ENCODE results near the gene TEX30.

TEX30 gene

GRCh38 chr13:102779436-102780159, 6.0 kb upstream of the TEX30 start:
- DNase-seq (ENCODE audit: low read depth), result no peak

GRCh38 chr13:102777736-102778135, 4.2 kb upstream of the TEX30 start:
- no peak for DNase-seq (ENCODE audit: low read depth)

GRCh38 chr13:102776271-102776670, 2.7 kb upstream of the TEX30 start:
- no peak for DNase-seq (ENCODE audit: low read depth)

- no peak for DNase-seq (ENCODE audit: low read depth)
Measured at GRCh38 chr13:102774591-102775520, 1.3 kb upstream of the TEX30 start.

GRCh38 chr13:102774214-102774568, 605 bp upstream of the TEX30 start:
- DNase-seq (ENCODE audit: low read depth), result no peak

GRCh38 chr13:102772042-102772425, 1.6 kb downstream of the TEX30 start:
- no peak for DNase-seq (ENCODE audit: low read depth)

GRCh38 chr13:102771298-102772041, 2.1 kb downstream of the TEX30 start:
- DNase-seq (ENCODE audit: low read depth), result no peak

GRCh38 chr13:102770435-102770834, 3.2 kb downstream of the TEX30 start:
- DNase-seq (ENCODE audit: low read depth), result no peak

- peak; percentile 49 for DNase-seq (ENCODE audit: low read depth)
Measured at GRCh38 chr13:102769679-102770078, 3.9 kb downstream of the TEX30 start.

- DNase-seq (ENCODE audit: low read depth), result peak; percentile 68
Measured at GRCh38 chr13:102768909-102769308, 4.7 kb downstream of the TEX30 start.

GRCh38 chr13:102763741-102764140, 9.8 kb downstream of the TEX30 start:
- no peak for DNase-seq (ENCODE audit: low read depth)

- DNase-seq (ENCODE audit: low read depth), result no peak
Measured at GRCh38 chr13:102761071-102761470, 12.5 kb downstream of the TEX30 start.

GRCh38 chr13:102758842-102759241, 14.7 kb downstream of the TEX30 start:
- no peak for DNase-seq (ENCODE audit: low read depth)

GRCh38 chr13:102757006-102757405, 16.6 kb downstream of the TEX30 start:
- no peak for DNase-seq (ENCODE audit: low read depth)

GRCh38 chr13:102751886-102752285, 21.7 kb downstream of the TEX30 start:
- DNase-seq (ENCODE audit: low read depth), result no peak

- no peak for DNase-seq (ENCODE audit: low read depth)
Measured at GRCh38 chr13:102742506-102742905, 31.1 kb downstream of the TEX30 start.

GRCh38 chr13:102742101-102742500, 31.5 kb downstream of the TEX30 start:
- peak; percentile 21 for DNase-seq (ENCODE audit: low read depth)

GRCh38 chr13:102729560-102730270, 43.9 kb downstream of the TEX30 start:
- DNase-seq (ENCODE audit: low read depth), result peak; percentile 61

- no peak for DNase-seq (ENCODE audit: low read depth)
Measured at GRCh38 chr13:102726430-102726829, 47.2 kb downstream of the TEX30 start.

- peak; percentile 52 for DNase-seq (ENCODE audit: low read depth)
Measured at GRCh38 chr13:102724923-102725322, 48.7 kb downstream of the TEX30 start.

- no peak for DNase-seq (ENCODE audit: low read depth)
Measured at GRCh38 chr13:102721800-102722231, 51.8 kb downstream of the TEX30 start.

GRCh38 chr13:102718746-102719145, 54.8 kb downstream of the TEX30 start:
- no peak for DNase-seq (ENCODE audit: low read depth)

All from amniotic epithelial cell (primary cell).